OCI-LY3 (cell line): ENCODE results near the gene HOXA3.

Source experiments
- CTCF ChIP-seq: fragments of 200-600, 300-600 bp; sonication (generic); IDR thresholded peaks from 2 replicates; pipeline ENCODE4 v1.5.1; 2014; ENCODE audit warnings: antibody characterized with exemption, low read length, low read depth
- EZH2phosphoT487 ChIP-seq: fragments of 200-600 bp; shearing (Covaris generic); IDR thresholded peaks from 2 replicates; pipeline ENCODE4 v1.6.1; 2018; ENCODE audit warnings: antibody characterized with exemption, mixed run types, low read depth

DNA sequence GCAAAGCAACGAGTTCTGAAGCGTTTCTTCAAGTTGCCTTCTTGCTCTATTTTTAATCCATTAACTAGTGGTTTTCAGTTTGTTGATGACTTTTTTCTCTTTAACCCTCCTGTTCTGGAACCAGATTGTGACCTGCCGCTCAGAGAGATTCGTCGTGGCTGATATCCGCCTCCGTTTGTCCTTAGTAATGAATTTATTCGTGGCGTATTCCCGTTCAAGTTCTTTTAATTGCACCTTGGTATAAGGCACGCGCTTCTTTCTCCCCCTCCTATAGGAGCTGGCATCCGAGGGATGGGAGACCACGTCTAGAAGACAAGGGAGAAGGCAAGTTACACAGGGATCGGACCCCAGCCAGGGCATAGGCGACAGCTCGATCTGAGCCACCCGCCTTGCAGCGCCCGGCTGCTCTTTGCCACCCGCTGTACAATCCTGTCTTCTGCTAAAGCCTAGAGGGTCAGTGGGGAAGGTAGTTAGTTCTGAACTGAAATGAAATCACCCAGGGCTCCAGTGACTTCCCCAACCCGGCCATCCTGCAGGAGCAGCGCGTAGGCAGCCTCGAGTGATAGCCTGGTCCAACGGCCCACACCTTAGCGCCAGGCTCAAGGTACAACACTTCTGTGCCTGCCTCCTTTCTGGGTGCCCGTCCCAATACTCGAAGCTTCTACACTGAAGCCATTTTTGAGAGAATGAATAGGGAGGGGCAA, 45.9 kb upstream of the HOXA3 start:
- TF ChIP-seq CTCF (no peak), EZH2phosphoT487 (no peak)
